ENCODE data around the gene DAND5.

The DAND5 gene

GRCh38 chr19:12969292-12969988 is at the start of gene DAND5:
DAND5 (plus strand) TSS chr19:12969576; CDS start chr19:12969661, 85 bp downstream.
- no peak for TF ChIP-seq CTCF (IDR thresholded peaks at IDR 0.05; ENCODE audit: low read length, missing control alignments)
- no peak for DNase-seq (ENCODE audit: low read depth)
- H3K4me3 ChIP-seq (replicated peaks; ENCODE audit: low read depth, low read length): no peak within 1 kb of the TSS

- no peak for DNase-seq (ENCODE audit: low read depth)
- no peak for TF ChIP-seq CTCF (IDR thresholded peaks at IDR 0.05; ENCODE audit: low read length, missing control alignments)
- no peak overlapping the region for H3K4me3 ChIP-seq (replicated peaks; ENCODE audit: low read depth, low read length)
Measured at GRCh38 chr19:12921047-12921446, 48.3 kb upstream of the DAND5 start.

- no peak overlapping the region for H3K4me3 ChIP-seq (replicated peaks; ENCODE audit: low read depth, low read length)
- DNase-seq (ENCODE audit: low read depth): no peak
- TF ChIP-seq CTCF (IDR thresholded peaks at IDR 0.05; ENCODE audit: low read length, missing control alignments): no peak
Measured at GRCh38 chr19:12922959-12923358, 46.4 kb upstream of the DAND5 start.

- no peak for TF ChIP-seq CTCF (IDR thresholded peaks at IDR 0.05; ENCODE audit: low read length, missing control alignments)
- H3K4me3 ChIP-seq (replicated peaks; ENCODE audit: low read depth, low read length): no peak overlapping the region
- DNase-seq (ENCODE audit: low read depth): no peak
Measured at GRCh38 chr19:12924621-12925310, 44.6 kb upstream of the DAND5 start.

- TF ChIP-seq CTCF (IDR thresholded peaks at IDR 0.05; ENCODE audit: low read length, missing control alignments): no peak
- DNase-seq (ENCODE audit: low read depth): no peak
- H3K4me3 ChIP-seq (replicated peaks; ENCODE audit: low read depth, low read length): no peak overlapping the region
Measured at GRCh38 chr19:12930002-12930645, 39.3 kb upstream of the DAND5 start.

GRCh38 chr19:12932392-12933286 is 36.7 kb upstream of the DAND5 start:
- H3K4me3 ChIP-seq (replicated peaks; ENCODE audit: low read depth, low read length): peak overlapping the region; percentile 97
- no peak for DNase-seq (ENCODE audit: low read depth)
- no peak for TF ChIP-seq CTCF (IDR thresholded peaks at IDR 0.05; ENCODE audit: low read length, missing control alignments)

All from fibroblast of pulmonary artery (primary cell).